Liver (tissue), 9 donors: ENCODE measurements around the gene KRT28. TPM values are rescaled to one million over a fixed set of nuclear protein-coding genes. Genes with fewer than 3 reads are reported as not detected.

ENCODE experiments used
- DNase-seq: peaks from one replicate; pipeline ENCODE4 v3.0.0-alpha.2; 2017; ENCODE audit warnings: low spot score
- H3K27ac ChIP-seq, 2 donors: one replicate each; pipeline ENCODE4 v1.7.0; 2013; ENCODE audit warnings: inconsistent platforms in 2 of 2, low read length in 2 of 2, control low read depth in 1 of 2, low read depth in 1 of 2, mild to moderate bottlenecking in 1 of 2
- H3K27me3 ChIP-seq, 4 donors: one replicate each; pipeline versions ENCODE4 v1.6.1 to v1.7.0; 2013; ENCODE audit warnings: low read length in 3 of 4, inconsistent platforms in 1 of 4, mild to moderate bottlenecking in 1 of 4, moderate library complexity in 1 of 4; ENCODE audit not compliant: control insufficient read depth in 4 of 4, insufficient read depth in 4 of 4
- H3K36me3 ChIP-seq, 4 donors: one replicate each; pipeline versions ENCODE4 v1.6.1 to v1.7.0; 2013; ENCODE audit warnings: low read length in 3 of 4, mild to moderate bottlenecking in 3 of 4, low read depth in 1 of 4, moderate library complexity in 1 of 4; ENCODE audit not compliant: control insufficient read depth in 4 of 4, insufficient read depth in 3 of 4
- H3K4me1 ChIP-seq, 4 donors: one replicate each; pipeline versions ENCODE4 v1.6.1 to v1.7.0; 2013; ENCODE audit warnings: low read length in 3 of 4, mild to moderate bottlenecking in 3 of 4, moderate library complexity in 1 of 4; ENCODE audit not compliant: control insufficient read depth in 4 of 4, insufficient read depth in 4 of 4
- H3K4me3 ChIP-seq, 3 donors: one replicate each; pipeline versions ENCODE4 v1.6.1 to v1.7.0; 2013; ENCODE audit warnings: low read length in 3 of 3, control low read depth in 1 of 3, low read depth in 1 of 3, mild to moderate bottlenecking in 1 of 3
- H3K9ac ChIP-seq, 2 donors: one replicate each; pipeline ENCODE4 v1.7.0; 2013; ENCODE audit warnings: low read length in 2 of 2, mild to moderate bottlenecking in 2 of 2, moderate library complexity in 2 of 2, control low read depth in 1 of 2, low read depth in 1 of 2
- H3K9me3 ChIP-seq, 4 donors: one replicate each; pipeline versions ENCODE4 v1.6.1 to v1.7.0; 2013; ENCODE audit warnings: low read length in 3 of 4; ENCODE audit not compliant: control insufficient read depth in 4 of 4
- EGR1 ChIP-seq, 2 donors: IDR thresholded peaks; 2 replicates each; pipeline ENCODE4 v1.6.1; 2016 to 2018; ENCODE audit warnings: antibody characterized with exemption in 2 of 2, low read depth in 2 of 2
- FOXA1 ChIP-seq: IDR thresholded peaks from 2 replicates; pipeline ENCODE4 v1.6.1; 2016; ENCODE audit warnings: antibody characterized with exemption
- FOXA2 ChIP-seq: IDR thresholded peaks from 2 replicates; pipeline ENCODE4 v1.6.1; 2016; ENCODE audit warnings: antibody characterized with exemption
- GABPA ChIP-seq, 2 donors: IDR thresholded peaks in 1 of 2; conservative IDR thresholded peaks in 1 of 2; 2 replicates each; pipeline ENCODE4 v1.6.1; 2016; ENCODE audit warnings: antibody characterized with exemption in 2 of 2, mild to moderate bottlenecking in 1 of 2, moderate library complexity in 1 of 2
- HNF4A ChIP-seq, 2 donors: conservative IDR thresholded peaks; 2 replicates each; pipeline ENCODE4 v1.6.1; 2016; ENCODE audit warnings: antibody characterized with exemption in 2 of 2, mild to moderate bottlenecking in 2 of 2
- HNF4G ChIP-seq: IDR thresholded peaks from 2 replicates; pipeline ENCODE4 v1.6.1; 2016; ENCODE audit warnings: antibody characterized with exemption
- JUND ChIP-seq, 2 donors: IDR thresholded peaks; 2 replicates each; pipeline ENCODE4 v1.6.1; 2016; ENCODE audit warnings: antibody characterized with exemption in 2 of 2
- NR2F2 ChIP-seq: IDR thresholded peaks from 2 replicates; pipeline ENCODE4 v1.6.1; 2016; ENCODE audit warnings: antibody characterized with exemption
- RAD21 ChIP-seq, 2 donors: IDR thresholded peaks; 2 replicates each; pipeline ENCODE4 v1.6.1; 2016; ENCODE audit warnings: antibody characterized with exemption in 2 of 2, mild to moderate bottlenecking in 2 of 2
- TAF1 ChIP-seq: conservative IDR thresholded peaks from 2 replicates; pipeline ENCODE4 v1.6.1; 2016; ENCODE audit warnings: antibody characterized with exemption, mild to moderate bottlenecking
- WGBS: extraction: QIAGEN DNeasy Blood & Tissue Kit; methylation state at CpG from one replicate; pipeline ENCODE4 v1.1.7; 2013; 5-methylcytosine and 5-hydroxymethylcytosine counted together
- polyA plus RNA-seq, 2 donors: library from polyadenylated mRNA; stranded (reverse) in 1 of 2; unstranded in 1 of 2; fragments of 200-250 nt in 1 of 2; fragments of >200 nt in 1 of 2; fragmentation: Nextera tagmentation in 1 of 2; extraction: Ambion mirVana in 1 of 2; gene quantifications; one replicate each; pipeline versions ENCODE4 v1.2.1 to v1.2.3, GENCODE V29; 2013 to 2015
- total RNA-seq, 2 donors: library from RNA; depleted of rRNA; stranded (reverse); fragments of >200 nt; gene quantifications; one replicate each; pipeline ENCODE4 v1.2.3, GENCODE V29; 2014
- TF ChIP-seq, protein P1 (sequence below): IDR thresholded peaks from 2 replicates; pipeline ENCODE4 v1.6.1; 2016; ENCODE audit warnings: antibody characterized with exemption, mild to moderate bottlenecking
- TF ChIP-seq, protein P2 (sequence below): IDR thresholded peaks from 2 replicates; pipeline ENCODE4 v1.6.1; 2016; ENCODE audit warnings: antibody characterized with exemption
- TF ChIP-seq, protein P3 (sequence below): IDR thresholded peaks from 2 replicates; pipeline ENCODE4 v1.6.1; 2016; ENCODE audit warnings: antibody characterized with exemption
- donor health status: healthy.
- donor health status: healthy.
- donor health status: healthy.
- donor health status: healthy.
- donor health status: healthy.

KRT28 gene
- total and polyA plus RNA-seq, 4 donors = not detected

DNA sequence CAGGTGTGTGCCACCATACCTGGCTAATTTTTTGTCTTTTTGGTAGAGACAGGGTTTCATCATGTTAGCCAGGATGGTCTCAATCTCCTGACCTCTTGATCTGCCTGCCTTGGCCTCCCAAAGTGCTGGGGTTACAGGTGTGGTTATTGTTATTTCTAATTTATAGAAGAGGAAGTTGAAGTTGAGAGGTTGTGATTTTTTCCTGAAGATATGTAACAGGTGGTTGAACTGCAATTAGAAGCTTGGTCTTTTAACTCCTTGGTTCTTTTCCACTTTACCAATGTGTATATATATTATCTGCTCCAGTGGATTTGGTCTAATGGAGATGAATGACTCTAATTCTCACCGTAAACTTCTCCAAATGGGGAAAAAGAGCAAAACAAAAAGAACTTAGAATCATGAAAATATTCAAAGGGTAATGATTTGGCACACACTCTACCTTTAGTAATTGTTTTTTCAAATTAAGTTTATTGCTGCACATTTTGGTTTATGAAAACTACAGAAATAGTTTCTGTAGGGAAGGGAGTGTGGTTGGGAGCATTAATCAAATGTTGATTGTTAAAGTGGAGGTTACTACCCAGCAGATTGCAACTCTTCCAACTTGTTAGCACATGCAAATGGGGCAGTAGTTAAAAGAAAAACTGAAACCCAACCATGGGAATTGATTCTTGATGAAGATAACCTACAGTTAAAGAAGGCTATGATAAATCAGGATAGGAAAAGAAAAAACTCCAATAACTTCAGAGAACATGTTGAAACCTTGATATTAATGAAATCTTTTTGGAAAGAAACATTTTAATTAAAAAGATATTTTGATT is 24.5 kb upstream of the KRT28 start (continued):
- TF ChIP-seq, protein P1, sequence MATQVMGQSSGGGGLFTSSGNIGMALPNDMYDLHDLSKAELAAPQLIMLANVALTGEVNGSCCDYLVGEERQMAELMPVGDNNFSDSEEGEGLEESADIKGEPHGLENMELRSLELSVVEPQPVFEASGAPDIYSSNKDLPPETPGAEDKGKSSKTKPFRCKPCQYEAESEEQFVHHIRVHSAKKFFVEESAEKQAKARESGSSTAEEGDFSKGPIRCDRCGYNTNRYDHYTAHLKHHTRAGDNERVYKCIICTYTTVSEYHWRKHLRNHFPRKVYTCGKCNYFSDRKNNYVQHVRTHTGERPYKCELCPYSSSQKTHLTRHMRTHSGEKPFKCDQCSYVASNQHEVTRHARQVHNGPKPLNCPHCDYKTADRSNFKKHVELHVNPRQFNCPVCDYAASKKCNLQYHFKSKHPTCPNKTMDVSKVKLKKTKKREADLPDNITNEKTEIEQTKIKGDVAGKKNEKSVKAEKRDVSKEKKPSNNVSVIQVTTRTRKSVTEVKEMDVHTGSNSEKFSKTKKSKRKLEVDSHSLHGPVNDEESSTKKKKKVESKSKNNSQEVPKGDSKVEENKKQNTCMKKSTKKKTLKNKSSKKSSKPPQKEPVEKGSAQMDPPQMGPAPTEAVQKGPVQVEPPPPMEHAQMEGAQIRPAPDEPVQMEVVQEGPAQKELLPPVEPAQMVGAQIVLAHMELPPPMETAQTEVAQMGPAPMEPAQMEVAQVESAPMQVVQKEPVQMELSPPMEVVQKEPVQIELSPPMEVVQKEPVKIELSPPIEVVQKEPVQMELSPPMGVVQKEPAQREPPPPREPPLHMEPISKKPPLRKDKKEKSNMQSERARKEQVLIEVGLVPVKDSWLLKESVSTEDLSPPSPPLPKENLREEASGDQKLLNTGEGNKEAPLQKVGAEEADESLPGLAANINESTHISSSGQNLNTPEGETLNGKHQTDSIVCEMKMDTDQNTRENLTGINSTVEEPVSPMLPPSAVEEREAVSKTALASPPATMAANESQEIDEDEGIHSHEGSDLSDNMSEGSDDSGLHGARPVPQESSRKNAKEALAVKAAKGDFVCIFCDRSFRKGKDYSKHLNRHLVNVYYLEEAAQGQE = no peak
- TF ChIP-seq TAF1 = no peak
- no peak for TF ChIP-seq FOXA1
- no peak for TF ChIP-seq JUND (IDR thresholded peaks at IDR 0.05)
- TF ChIP-seq, protein P2, sequence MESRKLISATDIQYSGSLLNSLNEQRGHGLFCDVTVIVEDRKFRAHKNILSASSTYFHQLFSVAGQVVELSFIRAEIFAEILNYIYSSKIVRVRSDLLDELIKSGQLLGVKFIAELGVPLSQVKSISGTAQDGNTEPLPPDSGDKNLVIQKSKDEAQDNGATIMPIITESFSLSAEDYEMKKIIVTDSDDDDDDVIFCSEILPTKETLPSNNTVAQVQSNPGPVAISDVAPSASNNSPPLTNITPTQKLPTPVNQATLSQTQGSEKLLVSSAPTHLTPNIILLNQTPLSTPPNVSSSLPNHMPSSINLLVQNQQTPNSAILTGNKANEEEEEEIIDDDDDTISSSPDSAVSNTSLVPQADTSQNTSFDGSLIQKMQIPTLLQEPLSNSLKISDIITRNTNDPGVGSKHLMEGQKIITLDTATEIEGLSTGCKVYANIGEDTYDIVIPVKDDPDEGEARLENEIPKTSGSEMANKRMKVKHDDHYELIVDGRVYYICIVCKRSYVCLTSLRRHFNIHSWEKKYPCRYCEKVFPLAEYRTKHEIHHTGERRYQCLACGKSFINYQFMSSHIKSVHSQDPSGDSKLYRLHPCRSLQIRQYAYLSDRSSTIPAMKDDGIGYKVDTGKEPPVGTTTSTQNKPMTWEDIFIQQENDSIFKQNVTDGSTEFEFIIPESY = no peak
- TF ChIP-seq HNF4A (conservative IDR thresholded peaks at IDR 0.05) = no peak
- TF ChIP-seq, protein P3, sequence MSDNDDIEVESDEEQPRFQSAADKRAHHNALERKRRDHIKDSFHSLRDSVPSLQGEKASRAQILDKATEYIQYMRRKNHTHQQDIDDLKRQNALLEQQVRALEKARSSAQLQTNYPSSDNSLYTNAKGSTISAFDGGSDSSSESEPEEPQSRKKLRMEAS = no peak
- no peak for TF ChIP-seq HNF4G
- no peak for TF ChIP-seq GABPA (IDR thresholded peaks at IDR 0.05 in 1 of 2, conservative IDR thresholded peaks at IDR 0.05 in 1 of 2)

DNA sequence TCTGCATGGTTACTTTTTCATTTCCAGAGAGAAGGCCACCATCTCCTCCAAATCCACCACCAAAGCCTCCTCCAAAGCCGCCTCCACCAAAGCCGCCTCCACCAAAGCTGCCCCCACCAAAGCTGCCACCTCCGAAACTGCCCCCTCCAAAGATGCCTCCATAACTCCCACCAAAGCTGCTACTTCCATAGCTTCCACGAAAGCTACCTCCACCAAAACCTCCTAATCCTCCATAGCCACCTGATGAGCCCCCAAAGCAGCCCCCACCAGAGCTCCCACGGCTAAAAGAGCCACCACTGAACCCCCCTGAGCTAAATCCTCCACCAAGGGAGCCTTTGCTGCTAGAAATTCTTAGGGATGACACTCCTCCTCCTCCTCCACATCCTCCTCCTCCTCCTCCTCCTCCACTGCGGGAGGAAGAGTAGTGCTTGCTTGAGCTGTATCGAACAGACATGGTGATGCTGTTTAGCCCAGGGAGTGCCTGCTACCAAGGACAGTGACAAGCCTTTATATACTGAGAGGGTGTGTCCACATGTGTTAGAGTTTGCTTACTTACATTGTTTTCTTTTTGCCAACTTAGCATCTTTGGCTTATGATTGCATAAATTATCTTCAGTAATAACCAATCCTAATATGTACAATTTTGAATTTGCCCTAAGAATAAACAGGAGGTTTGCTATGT is 22.5 kb upstream of the KRT28 start, which contains the start of gene KRT10:
TSS of gene KRT10 (minus strand) at position 483 of the 681 bp plus-strand sequence. CDS start at position 454, 29 bp downstream.
- H3K27me3 ChIP-seq = no peaks in the 10 kb centered on the region
- no peak within 1 kb of the TSS for H3K9ac ChIP-seq
- TF ChIP-seq JUND (IDR thresholded peaks at IDR 0.05) (no peak), FOXA1 (no peak), HNF4A (conservative IDR thresholded peaks at IDR 0.05) (no peak), RAD21 (IDR thresholded peaks at IDR 0.05) (no peak), NR2F2 (no peak)
- TF ChIP-seq, protein P3 = no peak
- no peak for DNase-seq
- 94% methylated on average over 7 of the region's 7 CpGs for WGBS
- H3K4me3 ChIP-seq = no peak within 1 kb of the TSS
- H3K4me1 ChIP-seq = peaks cover 0 to 11% (median 8%) of the 10 kb centered on the region in 4 donors
- H3K36me3 ChIP-seq = peaks cover 0 to 2% (median 0%) of the 10 kb centered on the region in 4 donors
- H3K9me3 ChIP-seq = no peaks in the 10 kb centered on the region
- H3K27ac ChIP-seq = no peak within 1 kb of the TSS

DNA sequence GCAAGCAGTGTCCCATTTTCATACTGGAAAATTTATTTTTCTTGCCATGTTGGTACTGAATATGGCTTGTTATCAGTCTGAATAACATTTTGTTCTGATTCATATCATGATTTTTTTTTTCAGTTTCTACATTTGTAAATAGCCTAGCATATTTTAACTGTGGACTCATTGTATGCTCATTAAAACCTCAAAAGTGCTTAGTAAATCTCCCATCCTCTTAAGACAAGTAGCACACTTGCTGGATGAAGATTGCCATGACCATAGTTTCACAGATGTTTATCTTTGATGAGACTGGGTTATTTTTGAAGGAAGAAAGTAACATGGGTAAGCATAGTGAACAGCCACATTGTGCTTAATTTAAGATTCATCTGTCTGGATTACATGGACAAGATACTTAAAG is 21.8 kb upstream of the KRT28 start:
- TF ChIP-seq EGR1 (IDR thresholded peaks at IDR 0.05; ENCODE audit: low read depth in 2 of 2) (no peak), FOXA2 (no peak)
- peaks cover 0 to 3% (median 1%) of the 10 kb centered on the region in 4 donors for H3K36me3 ChIP-seq
- DNase-seq = no peak
- H3K9me3 ChIP-seq = no peaks in the 10 kb centered on the region
- no peak overlapping the region for H3K9ac ChIP-seq
- H3K4me3 ChIP-seq = no peak overlapping the region
- H3K4me1 ChIP-seq = peaks cover 0 to 11% (median 8%) of the 10 kb centered on the region in 4 donors
- H3K27ac ChIP-seq = no peak overlapping the region
- H3K27me3 ChIP-seq = no peaks in the 10 kb centered on the region
